Caco-2 (cell line): ENCODE results near the gene QRFP. TPM values are rescaled to one million over a fixed set of nuclear protein-coding genes. Genes with fewer than 3 reads are reported as not detected.
"Not testable (repeated sequence)": the region's sequence is repeated elsewhere in the genome, so short reads cannot be mapped to it uniquely, and the experiment has no call there.

ENCODE experiments used
- BruUV-seq: library from RNA; stranded (reverse); fragments of 400-500 nt; replicated peaks from 2 replicates; lab custom pipeline; 2021; lab: Mats Ljungman, UMichigan
- CTCF ChIA-PET: fragments of 300-600 bp; sonication (Branson Sonifier 250); formaldehyde crosslinking; loops from one replicate; lab custom pipeline; 2022; ENCODE audit warnings: antibody characterized with exemption; lab: Charles Lee
- POLR2A ChIA-PET: fragments of 300-600 bp; sonication (Branson Sonifier 250); formaldehyde crosslinking; loops from one replicate; lab custom pipeline; 2022; ENCODE audit warnings: antibody characterized with exemption; lab: Charles Lee
- DNase-seq, 2 experiments: peaks; one replicate each; pipeline versions ENCODE4 v3.0.0 to v3.0.0-alpha.2; 2020 to 2022
- H3K27me3 ChIP-seq: replicated peaks from 2 replicates; pipeline ENCODE4 v1.6.0; 2011; ENCODE audit warnings: low read length; ENCODE audit not compliant: control insufficient read depth, insufficient read depth
- H3K36me3 ChIP-seq: 2 replicates; pipeline ENCODE4 v1.5.1; 2011; ENCODE audit warnings: low read length; ENCODE audit not compliant: control insufficient read depth, insufficient read depth
- H3K4me1 ChIP-seq: fragments of 250-450 bp; sonication (Bioruptor Pico); 2 replicates; pipeline ENCODE4 v1.5.1; 2020; ENCODE audit warnings: mild to moderate bottlenecking
- H3K4me3 ChIP-seq: 2 replicates; pipeline ENCODE4 v1.5.1; 2011; ENCODE audit warnings: low read depth, mild to moderate bottlenecking, control low read depth, low read length
- H3K9me3 ChIP-seq: fragments of 250-450 bp; sonication (Bioruptor Pico); 2 replicates; pipeline ENCODE4 v1.5.1; 2020; ENCODE audit warnings: mild to moderate bottlenecking, moderate library complexity
- H3K27ac Mint-ChIP-seq: one replicate; pipeline ENCODE4 v1.8.0; 2022; ENCODE audit warnings: mixed read lengths; ENCODE audit not compliant: unreplicated experiment
- H3K27me3 Mint-ChIP-seq: one replicate; pipeline ENCODE4 v1.8.0; 2022; ENCODE audit warnings: mixed read lengths; ENCODE audit not compliant: insufficient read depth, unreplicated experiment
- H3K36me3 Mint-ChIP-seq: one replicate; pipeline ENCODE4 v1.8.0; 2022; ENCODE audit warnings: mild to moderate bottlenecking, mixed read lengths; ENCODE audit not compliant: insufficient read depth, unreplicated experiment
- H3K4me1 Mint-ChIP-seq: one replicate; pipeline ENCODE4 v1.8.0; 2022; ENCODE audit warnings: low read depth, mixed read lengths; ENCODE audit not compliant: unreplicated experiment
- H3K4me3 Mint-ChIP-seq: one replicate; pipeline ENCODE4 v1.8.0; 2022; ENCODE audit warnings: mild to moderate bottlenecking, moderate library complexity, mixed read lengths; ENCODE audit not compliant: unreplicated experiment
- H3K9me3 Mint-ChIP-seq: one replicate; pipeline ENCODE4 v1.8.0; 2022; ENCODE audit warnings: mixed read lengths; ENCODE audit not compliant: unreplicated experiment
- intact Hi-C: fragments of 100-400 bp; cut with micrococcal nuclease; formaldehyde crosslinking; loops from one replicate; pipeline ENCODE4 v1.10.0; 2022; ENCODE audit not compliant: unreplicated experiment
- total RNA-seq: library from RNA; stranded (reverse); gene quantifications from 2 replicates; pipeline ENCODE4 v1.2.3, GENCODE V29; 2022
- TF ChIP-seq, protein P1 (sequence below), 2 experiments: fragments of 200-600 bp in 1 of 2; IDR thresholded peaks; 1 replicate in 1 of 2; 2 replicates in 1 of 2; pipeline versions ENCODE4 v1.5.1 to v1.8.0; 2011 to 2022; ENCODE audit warnings: antibody characterized with exemption in 1 of 2, control low read depth in 1 of 2, inconsistent platforms in 1 of 2, low read depth in 1 of 2, low read length in 1 of 2, mild to moderate bottlenecking in 1 of 2, moderate library complexity in 1 of 2; ENCODE audit not compliant: insufficient read depth in 1 of 2, severe bottlenecking in 1 of 2, unreplicated experiment in 1 of 2

Gene QRFP
- total RNA-seq, 1 experiment from 2014 or later: not detected

DNA sequence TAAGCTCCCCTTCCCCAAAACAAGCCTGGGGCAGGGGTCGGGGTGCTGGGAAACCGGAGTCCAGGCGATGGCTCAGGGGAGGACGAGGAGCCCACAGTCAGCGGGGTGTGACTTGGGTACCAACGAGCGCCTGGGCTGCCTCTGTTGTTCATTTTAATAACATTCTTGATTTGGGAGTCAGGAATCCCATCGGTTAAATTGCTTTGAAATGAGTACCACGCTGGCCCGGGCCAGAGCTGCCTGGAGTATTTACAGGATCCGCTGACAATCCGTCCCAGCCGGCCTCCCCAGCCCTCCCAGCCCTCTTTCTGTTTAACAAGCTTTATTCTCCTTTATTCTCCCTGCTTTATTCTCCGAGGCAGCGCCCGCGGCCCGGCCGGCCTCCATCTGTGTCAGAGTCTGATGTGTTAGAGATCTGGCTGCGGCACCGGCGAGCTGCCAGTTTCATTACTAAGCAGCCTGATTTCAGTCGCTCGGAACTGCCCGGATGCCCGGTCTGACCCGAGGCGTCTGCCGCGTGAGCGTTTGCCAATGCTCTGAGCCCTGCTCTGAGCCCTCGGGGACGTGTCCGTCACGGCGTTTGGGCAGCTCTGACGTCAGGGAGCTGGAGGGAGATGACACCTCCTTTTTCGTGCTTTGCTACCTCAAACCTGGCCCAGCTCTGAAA lies 16.5 kb upstream of the QRFP start:
- CTCF ChIA-PET: no interaction called here
- Mint-ChIP-seq H3K4me1 (no peaks in the 10 kb centered on the region), H3K27me3 (peaks cover 8% of the 10 kb centered on the region), H3K9me3 (no peaks in the 10 kb centered on the region), H3K4me3 (no peak overlapping the region), H3K27ac (no peak overlapping the region), H3K36me3 (no peaks in the 10 kb centered on the region)
- no TSS peak for BruUV-seq
- no peaks in the 10 kb centered on the region for H3K27me3 ChIP-seq
- DNase-seq: no peak
- H3K4me1 ChIP-seq: no peaks in the 10 kb centered on the region
- H3K4me3 ChIP-seq: no peak overlapping the region
- TF ChIP-seq, protein P1, sequence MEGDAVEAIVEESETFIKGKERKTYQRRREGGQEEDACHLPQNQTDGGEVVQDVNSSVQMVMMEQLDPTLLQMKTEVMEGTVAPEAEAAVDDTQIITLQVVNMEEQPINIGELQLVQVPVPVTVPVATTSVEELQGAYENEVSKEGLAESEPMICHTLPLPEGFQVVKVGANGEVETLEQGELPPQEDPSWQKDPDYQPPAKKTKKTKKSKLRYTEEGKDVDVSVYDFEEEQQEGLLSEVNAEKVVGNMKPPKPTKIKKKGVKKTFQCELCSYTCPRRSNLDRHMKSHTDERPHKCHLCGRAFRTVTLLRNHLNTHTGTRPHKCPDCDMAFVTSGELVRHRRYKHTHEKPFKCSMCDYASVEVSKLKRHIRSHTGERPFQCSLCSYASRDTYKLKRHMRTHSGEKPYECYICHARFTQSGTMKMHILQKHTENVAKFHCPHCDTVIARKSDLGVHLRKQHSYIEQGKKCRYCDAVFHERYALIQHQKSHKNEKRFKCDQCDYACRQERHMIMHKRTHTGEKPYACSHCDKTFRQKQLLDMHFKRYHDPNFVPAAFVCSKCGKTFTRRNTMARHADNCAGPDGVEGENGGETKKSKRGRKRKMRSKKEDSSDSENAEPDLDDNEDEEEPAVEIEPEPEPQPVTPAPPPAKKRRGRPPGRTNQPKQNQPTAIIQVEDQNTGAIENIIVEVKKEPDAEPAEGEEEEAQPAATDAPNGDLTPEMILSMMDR (IDR thresholded peaks at IDR 0.05; ENCODE audit: insufficient read depth in 1 of 2, low read depth in 1 of 2, low read length in 1 of 2, severe bottlenecking in 1 of 2, unreplicated experiment in 1 of 2): no peak
- intact Hi-C loops: no loop called here
- H3K36me3 ChIP-seq: no peaks in the 10 kb centered on the region
- no peaks in the 10 kb centered on the region for H3K9me3 ChIP-seq
- POLR2A ChIA-PET: no interaction called here

DNA sequence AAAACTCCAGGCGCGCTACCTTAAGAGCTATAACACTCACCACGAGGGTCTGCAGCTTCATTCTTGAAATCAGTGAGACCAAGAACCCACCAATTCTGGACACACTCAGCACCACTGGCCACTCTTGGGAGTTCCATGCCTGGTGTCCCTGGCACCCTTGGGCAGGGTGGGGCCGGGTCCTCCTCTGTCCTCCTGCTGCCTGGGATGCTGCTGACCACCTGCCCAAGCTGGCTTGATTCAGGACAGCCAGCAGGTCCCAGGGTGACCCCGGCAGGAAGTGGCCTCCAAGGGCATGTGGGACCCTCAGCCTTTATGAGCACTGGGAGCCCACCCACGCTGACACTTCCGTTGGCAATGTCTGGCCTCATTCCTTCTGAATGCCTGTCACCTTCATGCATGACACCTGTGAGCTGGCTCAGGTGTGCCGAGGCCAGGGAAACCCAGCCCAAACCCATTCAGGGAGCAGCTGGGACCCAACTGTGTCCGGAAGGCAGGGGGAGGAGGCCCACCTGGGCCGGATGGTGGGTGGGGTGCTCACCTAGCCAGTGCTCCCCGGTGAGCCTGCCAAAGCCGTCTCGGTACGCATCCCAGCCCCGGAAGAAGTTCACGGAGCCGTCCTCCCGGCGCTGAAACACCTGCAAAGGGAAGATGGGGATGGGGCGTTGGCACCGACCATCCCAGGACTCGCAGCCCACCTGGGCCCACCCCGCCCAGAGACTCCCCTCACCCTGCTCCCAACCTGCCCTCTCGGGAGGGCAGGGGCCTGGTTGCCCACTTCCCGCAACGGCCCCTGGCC lies 14.8 kb upstream of the QRFP start:
- Mint-ChIP-seq H3K4me3 (no peak overlapping the region), H3K4me1 (no peaks in the 10 kb centered on the region), H3K36me3 (no peaks in the 10 kb centered on the region), H3K27ac (no peak overlapping the region), H3K9me3 (no peaks in the 10 kb centered on the region), H3K27me3 (peaks cover 4% of the 10 kb centered on the region)
- no peaks in the 10 kb centered on the region for H3K36me3 ChIP-seq
- ChIA-PET POLR2A (no interaction called here), CTCF (no interaction called here)
- H3K27me3 ChIP-seq: no peaks in the 10 kb centered on the region
- H3K4me1 ChIP-seq: no peaks in the 10 kb centered on the region
- DNase-seq: no peak
- TF ChIP-seq, protein P1 (IDR thresholded peaks at IDR 0.05; ENCODE audit: insufficient read depth in 1 of 2, low read depth in 1 of 2, low read length in 1 of 2, severe bottlenecking in 1 of 2, unreplicated experiment in 1 of 2): no peak
- TSS peak; percentile 95 for BruUV-seq
- H3K9me3 ChIP-seq: no peaks in the 10 kb centered on the region
- intact Hi-C loops: no loop called here
- H3K4me3 ChIP-seq: no peak overlapping the region

DNA sequence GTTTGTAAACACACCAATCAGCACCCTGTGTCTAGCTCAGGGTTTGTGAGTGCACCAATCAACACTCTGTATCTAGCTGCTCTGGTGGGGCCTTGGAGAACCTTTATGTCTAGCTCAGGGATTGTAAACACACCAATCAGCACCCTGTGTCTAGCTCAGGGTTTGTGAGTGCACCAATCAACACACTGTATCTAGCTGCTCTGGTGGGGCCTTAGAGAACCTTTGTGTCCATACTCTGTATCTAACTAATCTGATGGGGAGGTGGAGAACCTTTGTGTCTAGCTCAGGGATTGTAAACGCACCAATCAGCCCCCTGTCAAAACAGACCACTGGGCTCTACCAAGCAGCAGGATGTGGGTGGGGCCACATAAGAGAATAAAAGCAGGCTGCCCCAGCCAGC lies 14.1 kb upstream of the QRFP start:
- H3K36me3 Mint-ChIP-seq, H3K27me3 Mint-ChIP-seq, H3K36me3 ChIP-seq, intact Hi-C loops, H3K4me3 ChIP-seq, H3K27ac Mint-ChIP-seq, POLR2A ChIA-PET, CTCF ChIA-PET, H3K9me3 ChIP-seq, H3K4me1 Mint-ChIP-seq, BruUV-seq, H3K9me3 Mint-ChIP-seq, H3K4me3 Mint-ChIP-seq, H3K27me3 ChIP-seq, H3K4me1 ChIP-seq, DNase-seq: not testable (repeated sequence)

DNA sequence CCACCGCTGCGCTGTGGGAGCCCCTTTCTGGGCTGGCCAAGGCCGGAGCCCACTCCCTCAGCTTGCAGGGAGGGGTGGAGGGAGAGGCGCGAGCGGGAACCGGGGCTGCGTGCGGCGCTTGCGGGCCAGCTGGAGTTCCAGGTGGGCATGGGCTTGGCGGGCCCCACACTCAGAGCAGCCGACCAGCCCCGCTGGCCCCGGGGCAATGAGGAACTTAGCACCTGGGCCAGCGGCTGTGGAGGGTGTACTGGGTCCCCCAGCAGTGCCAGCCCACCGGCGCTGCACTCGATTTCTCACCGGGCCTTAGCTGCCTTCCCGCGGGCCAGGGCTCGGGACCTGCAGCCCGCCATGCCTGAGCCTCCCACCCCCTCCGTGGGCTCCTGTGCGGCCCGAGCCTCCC lies 13.4 kb upstream of the QRFP start:
- not testable (repeated sequence) for H3K27ac Mint-ChIP-seq

More for the DNA sequence above, 13.4 kb upstream of the QRFP start:
- H3K36me3 Mint-ChIP-seq, H3K9me3 Mint-ChIP-seq, H3K4me1 ChIP-seq, H3K4me3 ChIP-seq, H3K4me1 Mint-ChIP-seq, H3K9me3 ChIP-seq, H3K27me3 Mint-ChIP-seq, BruUV-seq, H3K4me3 Mint-ChIP-seq, H3K27me3 ChIP-seq, DNase-seq, intact Hi-C loops, POLR2A ChIA-PET, H3K36me3 ChIP-seq, CTCF ChIA-PET: not testable (repeated sequence)
